SK-N-SH treated with all-trans-retinoic acid at 6 μM for 48 hours (cell line): Measurements from ENCODE around the gene RHOU.

Experiments
- ATAC-seq: fragments of 200-7000 bp; cut with Tn5 transposase; 3 replicates; pipeline ENCODE4 v1.9.1; 2020; ENCODE audit warnings: mild to moderate bottlenecking, moderate library complexity
- ARNTL ChIP-seq: fragments of 450-650 bp; formaldehyde crosslinking; IDR thresholded peaks from 2 replicates; pipeline ENCODE4 v1.5.0; 2020; ENCODE audit warnings: low read depth, mild to moderate bottlenecking, moderate library complexity, borderline replicate concordance
- BACH2 ChIP-seq: fragments of 250-450 bp; sonication (Bioruptor Pico); IDR thresholded peaks from 2 replicates; pipeline ENCODE4 v1.9.0; 2021; ENCODE audit warnings: mild to moderate bottlenecking, borderline replicate concordance
- ESRRG ChIP-seq: fragments of 250-450 bp; sonication (Bioruptor Pico); IDR thresholded peaks from 2 replicates; pipeline ENCODE4 v1.6.1; 2021; ENCODE audit warnings: mild to moderate bottlenecking
- ISL1 ChIP-seq: fragments of 250-450 bp; sonication (Bioruptor Pico); IDR thresholded peaks from 2 replicates; pipeline ENCODE4 v2.1.2; 2022; ENCODE audit warnings: mild to moderate bottlenecking, moderate library complexity
- OSR1 ChIP-seq: fragments of 250-450 bp; sonication (Bioruptor Pico); IDR thresholded peaks from 2 replicates; pipeline ENCODE4 v1.8.0; 2022; ENCODE audit warnings: moderate library complexity, mild to moderate bottlenecking, inconsistent platforms
- PATZ1 ChIP-seq: fragments of 250-450 bp; sonication (Bioruptor Pico); IDR thresholded peaks from 2 replicates; pipeline ENCODE4 v1.8.0; 2020; ENCODE audit warnings: mild to moderate bottlenecking, moderate library complexity, borderline replicate concordance
- POU6F1 ChIP-seq: fragments of 250-450 bp; sonication (Bioruptor Pico); IDR thresholded peaks from 2 replicates; pipeline ENCODE4 v1.8.0; 2021; ENCODE audit warnings: low read depth, mild to moderate bottlenecking, moderate library complexity, borderline replicate concordance
- RARB ChIP-seq: fragments of 250-450 bp; sonication (Bioruptor Pico); IDR thresholded peaks from 2 replicates; pipeline ENCODE4 v1.8.0; 2021; ENCODE audit warnings: mild to moderate bottlenecking, moderate library complexity
- SNAI2 ChIP-seq: fragments of 250-450 bp; sonication (Bioruptor Pico); IDR thresholded peaks from 2 replicates; pipeline ENCODE4 v1.5.0; 2020; ENCODE audit warnings: mild to moderate bottlenecking, moderate library complexity
- TCF4 ChIP-seq: fragments of 250-450 bp; sonication (Bioruptor Pico); IDR thresholded peaks from 2 replicates; pipeline ENCODE4 v1.8.0; 2021; ENCODE audit warnings: mild to moderate bottlenecking, moderate library complexity, borderline replicate concordance
- TOX ChIP-seq: fragments of 250-450 bp; sonication (Bioruptor Pico); IDR thresholded peaks from 2 replicates; pipeline ENCODE4 v1.8.0; 2021; ENCODE audit warnings: mild to moderate bottlenecking, moderate library complexity, borderline replicate concordance
- ZC3H10 ChIP-seq: fragments of 250-450 bp; sonication (Bioruptor Pico); IDR thresholded peaks from 2 replicates; pipeline ENCODE4 v1.5.1; 2021; ENCODE audit warnings: mild to moderate bottlenecking, moderate library complexity
- ZFP3 ChIP-seq: fragments of 250-450 bp; sonication (Bioruptor Pico); IDR thresholded peaks from 2 replicates; pipeline ENCODE4 v1.5.0; 2020; ENCODE audit warnings: mild to moderate bottlenecking, moderate library complexity
- ZFP30 ChIP-seq: fragments of 450-650 bp; formaldehyde crosslinking; IDR thresholded peaks from 2 replicates; pipeline ENCODE4 v1.5.0; 2022; ENCODE audit warnings: mild to moderate bottlenecking, moderate library complexity
- ZNF565 ChIP-seq: fragments of 450-650 bp; formaldehyde crosslinking; conservative IDR thresholded peaks from 2 replicates; pipeline ENCODE4 v1.5.0; 2020; ENCODE audit warnings: low read depth, mild to moderate bottlenecking, moderate library complexity
- ZNF70 ChIP-seq: fragments of 450-650 bp; formaldehyde crosslinking; IDR thresholded peaks from 2 replicates; pipeline ENCODE4 v1.5.0; 2020; ENCODE audit warnings: mild to moderate bottlenecking, moderate library complexity
- ZNF8 ChIP-seq: fragments of 450-650 bp; formaldehyde crosslinking; IDR thresholded peaks from 2 replicates; pipeline ENCODE4 v1.5.0; 2020; ENCODE audit warnings: mild to moderate bottlenecking, moderate library complexity
- TF ChIP-seq, protein P1 (sequence below): fragments of 250-450 bp; sonication (Bioruptor Pico); IDR thresholded peaks from 2 replicates; pipeline ENCODE4 v1.5.1; 2021; ENCODE audit warnings: mild to moderate bottlenecking, moderate library complexity
- TF ChIP-seq, protein P2 (sequence below): fragments of 250-450 bp; sonication (Bioruptor Pico); IDR thresholded peaks from 2 replicates; pipeline ENCODE4 v1.5.0; 2020; ENCODE audit warnings: mild to moderate bottlenecking, moderate library complexity
- TF ChIP-seq, protein P3 (sequence below): fragments of 250-450 bp; sonication (Bioruptor Pico); IDR thresholded peaks from 2 replicates; pipeline ENCODE4 v1.5.1; 2020; ENCODE audit warnings: low read depth, mild to moderate bottlenecking, moderate library complexity

Gene RHOU

GRCh38 chr1:228786361-228787129 is 51.3 kb downstream of the RHOU start:
- TF ChIP-seq TOX (CRISPR knock-in tag) (no peak), ZC3H10 (CRISPR knock-in tag) (peak; percentile 91), TCF4 (CRISPR knock-in tag) (no peak; the same call in 1 of the 2 replicates), PATZ1 (CRISPR knock-in tag) (no peak), ISL1 (CRISPR knock-in tag) (peak; percentile 84), RARB (CRISPR knock-in tag) (no peak), ESRRG (CRISPR knock-in tag) (no peak), ZFP30 (CRISPR knock-in tag) (no peak), ZNF8 (CRISPR knock-in tag) (no peak), POU6F1 (CRISPR knock-in tag) (no peak), ZNF565 (CRISPR knock-in tag) (no peak), ZNF70 (CRISPR knock-in tag) (no peak), ZFP3 (no peak)
- TF ChIP-seq, protein P1, sequence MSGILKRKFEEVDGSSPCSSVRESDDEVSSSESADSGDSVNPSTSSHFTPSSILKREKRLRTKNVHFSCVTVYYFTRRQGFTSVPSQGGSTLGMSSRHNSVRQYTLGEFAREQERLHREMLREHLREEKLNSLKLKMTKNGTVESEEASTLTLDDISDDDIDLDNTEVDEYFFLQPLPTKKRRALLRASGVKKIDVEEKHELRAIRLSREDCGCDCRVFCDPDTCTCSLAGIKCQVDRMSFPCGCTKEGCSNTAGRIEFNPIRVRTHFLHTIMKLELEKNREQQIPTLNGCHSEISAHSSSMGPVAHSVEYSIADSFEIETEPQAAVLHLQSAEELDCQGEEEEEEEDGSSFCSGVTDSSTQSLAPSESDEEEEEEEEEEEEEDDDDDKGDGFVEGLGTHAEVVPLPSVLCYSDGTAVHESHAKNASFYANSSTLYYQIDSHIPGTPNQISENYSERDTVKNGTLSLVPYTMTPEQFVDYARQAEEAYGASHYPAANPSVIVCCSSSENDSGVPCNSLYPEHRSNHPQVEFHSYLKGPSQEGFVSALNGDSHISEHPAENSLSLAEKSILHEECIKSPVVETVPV (CRISPR knock-in tag), result no peak
- TF ChIP-seq, protein P2, sequence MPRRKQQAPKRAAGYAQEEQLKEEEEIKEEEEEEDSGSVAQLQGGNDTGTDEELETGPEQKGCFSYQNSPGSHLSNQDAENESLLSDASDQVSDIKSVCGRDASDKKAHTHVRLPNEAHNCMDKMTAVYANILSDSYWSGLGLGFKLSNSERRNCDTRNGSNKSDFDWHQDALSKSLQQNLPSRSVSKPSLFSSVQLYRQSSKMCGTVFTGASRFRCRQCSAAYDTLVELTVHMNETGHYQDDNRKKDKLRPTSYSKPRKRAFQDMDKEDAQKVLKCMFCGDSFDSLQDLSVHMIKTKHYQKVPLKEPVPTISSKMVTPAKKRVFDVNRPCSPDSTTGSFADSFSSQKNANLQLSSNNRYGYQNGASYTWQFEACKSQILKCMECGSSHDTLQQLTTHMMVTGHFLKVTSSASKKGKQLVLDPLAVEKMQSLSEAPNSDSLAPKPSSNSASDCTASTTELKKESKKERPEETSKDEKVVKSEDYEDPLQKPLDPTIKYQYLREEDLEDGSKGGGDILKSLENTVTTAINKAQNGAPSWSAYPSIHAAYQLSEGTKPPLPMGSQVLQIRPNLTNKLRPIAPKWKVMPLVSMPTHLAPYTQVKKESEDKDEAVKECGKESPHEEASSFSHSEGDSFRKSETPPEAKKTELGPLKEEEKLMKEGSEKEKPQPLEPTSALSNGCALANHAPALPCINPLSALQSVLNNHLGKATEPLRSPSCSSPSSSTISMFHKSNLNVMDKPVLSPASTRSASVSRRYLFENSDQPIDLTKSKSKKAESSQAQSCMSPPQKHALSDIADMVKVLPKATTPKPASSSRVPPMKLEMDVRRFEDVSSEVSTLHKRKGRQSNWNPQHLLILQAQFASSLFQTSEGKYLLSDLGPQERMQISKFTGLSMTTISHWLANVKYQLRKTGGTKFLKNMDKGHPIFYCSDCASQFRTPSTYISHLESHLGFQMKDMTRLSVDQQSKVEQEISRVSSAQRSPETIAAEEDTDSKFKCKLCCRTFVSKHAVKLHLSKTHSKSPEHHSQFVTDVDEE (CRISPR knock-in tag), result no peak
- TF ChIP-seq, protein P3, sequence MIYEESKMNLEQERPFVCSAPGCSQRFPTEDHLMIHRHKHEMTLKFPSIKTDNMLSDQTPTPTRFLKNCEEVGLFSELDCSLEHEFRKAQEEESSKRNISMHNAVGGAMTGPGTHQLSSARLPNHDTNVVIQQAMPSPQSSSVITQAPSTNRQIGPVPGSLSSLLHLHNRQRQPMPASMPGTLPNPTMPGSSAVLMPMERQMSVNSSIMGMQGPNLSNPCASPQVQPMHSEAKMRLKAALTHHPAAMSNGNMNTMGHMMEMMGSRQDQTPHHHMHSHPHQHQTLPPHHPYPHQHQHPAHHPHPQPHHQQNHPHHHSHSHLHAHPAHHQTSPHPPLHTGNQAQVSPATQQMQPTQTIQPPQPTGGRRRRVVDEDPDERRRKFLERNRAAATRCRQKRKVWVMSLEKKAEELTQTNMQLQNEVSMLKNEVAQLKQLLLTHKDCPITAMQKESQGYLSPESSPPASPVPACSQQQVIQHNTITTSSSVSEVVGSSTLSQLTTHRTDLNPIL (CRISPR knock-in tag), result no peak

GRCh38 chr1:228791791-228792190 is 56.5 kb downstream of the RHOU start:
- no peak for ATAC-seq
- no peak for TF ChIP-seq ESRRG (CRISPR knock-in tag)
- TF ChIP-seq OSR1 (CRISPR knock-in tag), result no peak
- TF ChIP-seq, protein P3 (CRISPR knock-in tag), result no peak
- TF ChIP-seq SNAI2, result no peak
- TF ChIP-seq POU6F1 (CRISPR knock-in tag), result no peak
- no peak for TF ChIP-seq ISL1 (CRISPR knock-in tag)
- TF ChIP-seq BACH2 (CRISPR knock-in tag), result no peak
- no peak for TF ChIP-seq ZNF70 (CRISPR knock-in tag)
- TF ChIP-seq, protein P1 (CRISPR knock-in tag), result no peak
- no peak for TF ChIP-seq ARNTL (CRISPR knock-in tag)
- TF ChIP-seq, protein P2 (CRISPR knock-in tag), result no peak
- TF ChIP-seq ZFP3, result no peak
- no peak for TF ChIP-seq TCF4 (CRISPR knock-in tag)
- TF ChIP-seq ZFP30 (CRISPR knock-in tag), result no peak

More at GRCh38 chr1:228786361-228787129, 51.3 kb downstream of the RHOU start:
- ATAC-seq, result peak; percentile 41
